H1 (cell line): ENCODE results near the gene TMEM135. TPM values are rescaled to one million over a fixed set of nuclear protein-coding genes. Genes with fewer than 3 reads are reported as not detected.

Experiments used
- POU5F1 ChIP-seq: IDR thresholded peaks from 2 replicates; pipeline ENCODE4 v1.6.1; 2011; ENCODE audit warnings: low read depth, mild to moderate bottlenecking, low read length, moderate library complexity
- SAP30 ChIP-seq: fragments of 300-600 bp; sonication (generic); IDR thresholded peaks from 2 replicates; pipeline ENCODE4 v1.7.1; 2012; ENCODE audit warnings: low read length, moderate library complexity, mild to moderate bottlenecking, inconsistent platforms; ENCODE audit not compliant: insufficient read depth, insufficient replicate concordance
- SP4 ChIP-seq: IDR thresholded peaks from 2 replicates; pipeline ENCODE4 v1.6.1; 2012; ENCODE audit warnings: low read length, inconsistent platforms
- TAF7 ChIP-seq: optimal IDR thresholded peaks from 2 replicates; pipeline ENCODE3; 2011; ENCODE audit warnings: low read depth, mild to moderate bottlenecking, inconsistent platforms, low read length, moderate library complexity, borderline replicate concordance
- polyA plus RNA-seq, 7 experiments: library from polyadenylated mRNA; depleted of rRNA in 3 of 7; stranded (reverse) in 5 of 7; unstranded in 2 of 7; fragments of >200 nt in 5 of 7; fragments of 200-250 nt in 2 of 7; gene quantifications; 1 replicate in 5 of 7; 2 replicates in 1 of 7; 4 replicates in 1 of 7; pipeline versions ENCODE4 v1.2.1 to v1.2.3, GENCODE V29; 2011 to 2013; ENCODE audit warnings: missing spikeins in 2 of 7, mixed read lengths in 2 of 7
- total RNA-seq: library from RNA; stranded (reverse); fragmentation: NEBNext Ultra II Directional; extraction: Animal tissue kit (Norgen Biotek cat#: 25700); gene quantifications from 2 replicates; pipeline ENCODE4 v1.2.1, GENCODE V29; 2021

Gene TMEM135
- total and polyA plus RNA-seq, 2 of the 8 experiments (the other 6 are each of a cell fraction or from before 2014, with no cell fraction given) = 9.3 to 31.3 TPM

- no peak for TF ChIP-seq SAP30
- no peak for TF ChIP-seq SP4
- no peak for TF ChIP-seq POU5F1
- no peak for TF ChIP-seq TAF7
Observed at GRCh38 chr11:86999859-87000753, 37.6 kb upstream of the TMEM135 start (continued).
